Endothelial cell of umbilical vein (primary cell): ENCODE results near the gene CDKN2B-AS1. TPM values are rescaled to one million over a fixed set of nuclear protein-coding genes. Genes with fewer than 3 reads are reported as not detected.
A peak's percentile ranks its signal among the peaks of the same experiment; 100 is the strongest.

ENCODE experiments used
- BruUV-seq: library from RNA; stranded (reverse); fragments of 400-500 nt; replicated peaks from 2 replicates; lab custom pipeline; 2021; lab: Mats Ljungman, UMichigan
- CTCF ChIA-PET: fragments of 300-600, 350-600 bp; sonication (Branson Sonifier 250); formaldehyde crosslinking; loops from one replicate; lab custom pipeline; 2021; ENCODE audit warnings: antibody characterized with exemption, inconsistent platforms; lab: Charles Lee
- POLR2A ChIA-PET: fragments of 300-600, 350-600 bp; sonication (Branson Sonifier 250); formaldehyde crosslinking; loops from one replicate; lab custom pipeline; 2021; ENCODE audit warnings: antibody characterized with exemption, inconsistent platforms; lab: Charles Lee
- DNase-seq: peaks from one replicate; pipeline ENCODE4 v3.0.0-alpha.2; 2011; ENCODE audit warnings: low read depth, low spot score
- FAIRE-seq: peaks from 2 replicates; lab custom pipeline; 2011; peaks lifted over from hg19 to GRCh38; lab: Jason Lieb, UNC
- H2AFZ ChIP-seq: 2 replicates; pipeline ENCODE4 v1.6.0; 2012; ENCODE audit warnings: low read depth, low read length, control low read depth, inconsistent platforms
- H3K27ac ChIP-seq: 2 replicates; pipeline ENCODE4 v1.5.1; 2011; ENCODE audit warnings: low read depth, mild to moderate bottlenecking, control low read depth, low read length, moderate library complexity; ENCODE audit not compliant: insufficient read depth
- H3K27me3 ChIP-seq, 2 experiments: 2 replicates each; pipeline versions ENCODE4 v1.6.0 to v1.6.1; 2011; ENCODE audit warnings: low read length in 2 of 2, mixed read lengths in 1 of 2; ENCODE audit not compliant: control insufficient read depth in 2 of 2, insufficient read depth in 2 of 2
- H3K36me3 ChIP-seq, 2 experiments: 2 replicates in 1 of 2; 3 replicates in 1 of 2; pipeline ENCODE4 v1.5.1; 2011; ENCODE audit warnings: low read length in 2 of 2, mild to moderate bottlenecking in 1 of 2, moderate library complexity in 1 of 2; ENCODE audit not compliant: control insufficient read depth in 2 of 2, insufficient read depth in 2 of 2; ENCODE audit errors: extremely low read depth in 1 of 2
- H3K4me1 ChIP-seq: 3 replicates; pipeline ENCODE4 v1.5.1; 2011; ENCODE audit warnings: mild to moderate bottlenecking, low read length; ENCODE audit not compliant: control insufficient read depth, insufficient read depth; ENCODE audit errors: extremely low read depth
- H3K4me2 ChIP-seq: 2 replicates; pipeline ENCODE4 v1.6.1; 2011; ENCODE audit warnings: low read length, control low read depth, mixed read lengths; ENCODE audit not compliant: insufficient read depth
- H3K4me3 ChIP-seq, 3 experiments: fragments of 200-600 bp in 1 of 3; sonication (generic), shearing (Covaris generic) in 1 of 3; replicated peaks in 1 of 3; 2 replicates each; pipeline ENCODE4 v1.5.1; 2011 to 2016; ENCODE audit warnings: control low read depth in 3 of 3, low read length in 3 of 3, mild to moderate bottlenecking in 2 of 3, inconsistent platforms in 1 of 3, low read depth in 1 of 3, moderate library complexity in 1 of 3; ENCODE audit not compliant: insufficient read depth in 1 of 3
- H3K79me2 ChIP-seq: 2 replicates; pipeline ENCODE4 v1.6.0; 2012; ENCODE audit warnings: low read length, inconsistent platforms; ENCODE audit not compliant: control insufficient read depth, insufficient read depth
- H3K9ac ChIP-seq: replicated peaks from 2 replicates; pipeline ENCODE3; 2011; ENCODE audit warnings: low read length, control low read depth; ENCODE audit not compliant: insufficient read depth; ENCODE audit errors: extremely low read depth
- H3K9me1 ChIP-seq: replicated peaks from 3 replicates; pipeline ENCODE4 v1.6.0; 2011; ENCODE audit warnings: mild to moderate bottlenecking, low read length; ENCODE audit not compliant: control insufficient read depth, insufficient read depth; ENCODE audit errors: extremely low read depth
- H3K9me3 ChIP-seq: replicated peaks from 2 replicates; pipeline ENCODE4 v1.5.1; 2012; ENCODE audit warnings: low read length, inconsistent platforms; ENCODE audit not compliant: control insufficient read depth, insufficient read depth
- H4K20me1 ChIP-seq: replicated peaks from 2 replicates; pipeline ENCODE3; 2011; ENCODE audit warnings: mild to moderate bottlenecking, low read length; ENCODE audit not compliant: control insufficient read depth, insufficient read depth; ENCODE audit errors: extremely low read depth
- CTCF ChIP-seq, 2 donors: IDR thresholded peaks; 1 replicate in 1 of 2; 2 replicates in 1 of 2; pipeline ENCODE4 v1.5.1; 2011; ENCODE audit warnings: low read length in 2 of 2, mild to moderate bottlenecking in 2 of 2, moderate library complexity in 2 of 2, control low read depth in 1 of 2, inconsistent platforms in 1 of 2, low read depth in 1 of 2; ENCODE audit not compliant: insufficient read depth in 1 of 2; ENCODE audit errors: extremely low read depth in 1 of 2
- EZH2 ChIP-seq: IDR thresholded peaks from 2 replicates; pipeline ENCODE4 v1.6.1; 2012; ENCODE audit warnings: borderline replicate concordance, low read depth, mild to moderate bottlenecking, moderate library complexity, low read length, inconsistent platforms; ENCODE audit not compliant: severe bottlenecking
- FOS ChIP-seq: IDR thresholded peaks from 2 replicates; pipeline ENCODE4 v1.6.1; 2011; ENCODE audit warnings: mild to moderate bottlenecking, low read length, moderate library complexity, borderline replicate concordance; ENCODE audit not compliant: insufficient read depth
- GATA2 ChIP-seq: IDR thresholded peaks from 2 replicates; pipeline ENCODE4 v1.7.0; 2011; ENCODE audit warnings: low read depth, mild to moderate bottlenecking, moderate library complexity, mixed read lengths, low read length; ENCODE audit not compliant: insufficient read length, insufficient read depth
- JUN ChIP-seq: IDR thresholded peaks from 2 replicates; pipeline ENCODE4 v1.6.1; 2011; ENCODE audit warnings: borderline replicate concordance, low read depth; ENCODE audit not compliant: insufficient read length, insufficient read depth
- MAX ChIP-seq: IDR thresholded peaks from 2 replicates; pipeline ENCODE4 v1.6.1; 2011; ENCODE audit not compliant: insufficient read depth, insufficient read length
- MYC ChIP-seq: IDR thresholded peaks from one replicate; pipeline ENCODE4 v1.6.1; 2011; ENCODE audit warnings: mild to moderate bottlenecking, low read depth, low read length
- POLR2A ChIP-seq: IDR thresholded peaks from 2 replicates; pipeline ENCODE4 v1.6.1; 2012; ENCODE audit warnings: low read depth, mild to moderate bottlenecking, control low read depth, low read length
- POLR2AphosphoS5 ChIP-seq: IDR thresholded peaks from 2 replicates; pipeline ENCODE4 v1.6.1; 2012; ENCODE audit warnings: low read depth, mild to moderate bottlenecking, control low read depth, low read length, moderate library complexity; ENCODE audit not compliant: insufficient read depth
- dilution Hi-C: fragments of 300-500 bp; cut with MboI; formaldehyde crosslinking; loops from one replicate; pipeline ENCODE4 v1.15.0; 2019; ENCODE audit warnings: low sequenced_read_pairs; ENCODE audit not compliant: extremely low pct_ligation_motif_present
- intact Hi-C: fragments of 100-400 bp; cut with micrococcal nuclease; formaldehyde crosslinking; loops from one replicate; pipeline ENCODE4 v1.10.0; 2022
- polyA plus RNA-seq, 4 experiments: library from polyadenylated mRNA; depleted of rRNA in 3 of 4; stranded (reverse) in 3 of 4; unstranded in 1 of 4; fragments of >200 nt; gene quantifications; 2 replicates each; pipeline versions ENCODE4 v1.2.1 to v1.2.3, GENCODE V29; 2011 to 2012; ENCODE audit warnings: missing spikeins in 1 of 4
- total RNA-seq: library from RNA; stranded (reverse); gene quantifications from 2 replicates; pipeline ENCODE4 v1.2.3, GENCODE V29; 2021

CDKN2B-AS1 gene
- total and polyA plus RNA-seq, 2 donors (not counting 3 experiments of a cell fraction or from before 2014, with no cell fraction given), result 0.44 to 1.9 TPM

GRCh38 chr9:22043928-22044327, 49.3 kb downstream of the CDKN2B-AS1 start:
- H4K20me1 ChIP-seq, result no peaks in the 10 kb centered on the region
- TF ChIP-seq POLR2AphosphoS5 (no peak), EZH2 (no peak), MYC (no peak), POLR2A (no peak), CTCF (IDR thresholded peaks at IDR 0.05; ENCODE audit: extremely low read depth in 1 of 2, insufficient read depth in 1 of 2, low read depth in 1 of 2, low read length in 2 of 2) (no peak), MAX (no peak), JUN (no peak), GATA2 (no peak), FOS (no peak)
- no peak overlapping the region for H2AFZ ChIP-seq
- no peak overlapping the region for H3K4me3 ChIP-seq
- H3K9me1 ChIP-seq, result no peaks in the 10 kb centered on the region
- DNase-seq, result no peak
- H3K27me3 ChIP-seq, result no peaks in the 10 kb centered on the region
- no peak overlapping the region for H3K9ac ChIP-seq
- ChIA-PET POLR2A (no interaction called here), CTCF (interaction anchor here (0.7 to 6.7 kb wide), 10 partner anchors 9 to 408 kb away, joined by 3 to 45 read pairs (median 6); partner anchors contain the start of gene CDKN2B)
- intact Hi-C loops, result loop anchor here (1.0 to 2.0 kb wide), 2 partner anchors 75 to 114 kb away; no protein-coding TSS in a partner anchor
- no peaks in the 10 kb centered on the region for H3K36me3 ChIP-seq
- no peak overlapping the region for H3K27ac ChIP-seq
- H3K4me1 ChIP-seq, result peaks cover 21% of the 10 kb centered on the region
- BruUV-seq, result no TSS peak
- H3K79me2 ChIP-seq, result no peaks in the 10 kb centered on the region
- no peaks in the 10 kb centered on the region for H3K9me3 ChIP-seq
- no peak for FAIRE-seq
- dilution Hi-C loops, result no loop called here
- H3K4me2 ChIP-seq, result peak overlapping the region; percentile 28
